ENCODE data around the gene TRIM41. TPM values are rescaled to one million over a fixed set of nuclear protein-coding genes. Genes with fewer than 3 reads are reported as not detected.

Gene TRIM41
- total RNA-seq, 1 experiment from 2014 or later, result 26.8 TPM

GRCh38 chr5:181222630-181223057, 437 bp upstream of the TRIM41 start:
- intact Hi-C loops (cut with micrococcal nuclease), result loop anchor here (1.0 to 2.0 kb wide), 6 partner anchors 15 to 40 kb away; partner anchors contain the start of gene RACK1
- BruUV-seq (replicated peaks), result no TSS peak
- Histone ChIP-seq H3K9ac (ENCODE audit: low read length) (peak overlapping the region; percentile 95), H2AFZ (ENCODE audit: low read length) (peak overlapping the region; percentile 77), H3K9me2 (replicated peaks; ENCODE audit: low read length) (no peaks in the 10 kb centered on the region), H4K20me1 (ENCODE audit: low read length) (no peaks in the 10 kb centered on the region), H3K79me2 (ENCODE audit: low read length) (peaks cover 37% of the 10 kb centered on the region), H3K4me3 (ENCODE audit: low read length) (peak overlapping the region; percentile 80), H3F3A (ENCODE audit: low read length, unreplicated experiment) (peaks cover 15% of the 10 kb centered on the region), H3K27ac (ENCODE audit: low read length) (peak overlapping the region; percentile 80), H3K4me1 (ENCODE audit: insufficient read depth, low read length) (peaks cover 29% of the 10 kb centered on the region), H3K9me3 (ENCODE audit: low read length) (no peaks in the 10 kb centered on the region), H3K4me2 (ENCODE audit: low read length) (peak overlapping the region; percentile 97), H3K27me3 (ENCODE audit: low read length) (no peaks in the 10 kb centered on the region), H3K36me3 (ENCODE audit: low read depth, low read length) (no peaks in the 10 kb centered on the region)
- peak; percentile 6; the same call in 1 of the 2 replicates for ATAC-seq
- ChIA-PET CTCF (no interaction called here), POLR2A (ENCODE audit: unreplicated experiment) (no interaction called here)
- TF ChIP-seq CTCF (conservative IDR thresholded peaks at IDR 0.05; ENCODE audit: low read depth, low read length), result no peak
- TF ChIP-seq EZH2phosphoT487 (IDR thresholded peaks at IDR 0.05; ENCODE audit: borderline replicate concordance, low read length), result no peak
- TF ChIP-seq EZH2 (IDR thresholded peaks at IDR 0.05; ENCODE audit: low read length, unreplicated experiment), result no peak
- no peak for DNase-seq

GRCh38 chr5:181223729-181224389, 778 bp downstream of the TRIM41 start:
- DNase-seq, result no peak
- Histone ChIP-seq H4K20me1 (ENCODE audit: low read length) (no peaks in the 10 kb centered on the region), H3K27ac (ENCODE audit: low read length) (peak overlapping the region; percentile 80), H3K4me2 (ENCODE audit: low read length) (peak overlapping the region; percentile 97), H3K4me1 (ENCODE audit: insufficient read depth, low read length) (peaks cover 29% of the 10 kb centered on the region), H3K36me3 (ENCODE audit: low read depth, low read length) (no peaks in the 10 kb centered on the region), H3K27me3 (ENCODE audit: low read length) (no peaks in the 10 kb centered on the region), H3K79me2 (ENCODE audit: low read length) (peaks cover 38% of the 10 kb centered on the region), H3F3A (ENCODE audit: low read length, unreplicated experiment) (peaks cover 11% of the 10 kb centered on the region), H3K9me2 (replicated peaks; ENCODE audit: low read length) (no peaks in the 10 kb centered on the region), H3K4me3 (ENCODE audit: low read length) (peak overlapping the region; percentile 80), H2AFZ (ENCODE audit: low read length) (peak overlapping the region; percentile 77), H3K9me3 (ENCODE audit: low read length) (no peaks in the 10 kb centered on the region), H3K9ac (ENCODE audit: low read length) (peak overlapping the region; percentile 95)
- ChIA-PET CTCF (interaction anchor here (0.6 to 1.0 kb wide), 2 partner anchors 32 to 53 kb away, joined by 3 to 4 read pairs; no protein-coding TSS in a partner anchor), POLR2A (ENCODE audit: unreplicated experiment) (interaction anchor here (0.6 to 1.0 kb wide), 4 partner anchors 11 to 41 kb away, joined by 3 to 14 read pairs (median 4); no protein-coding TSS in a partner anchor)
- no peak for ATAC-seq
- intact Hi-C loops (cut with micrococcal nuclease), result loop anchor here (1.0 to 2.0 kb wide), 4 partner anchors 17 to 38 kb away; partner anchors contain the start of gene RACK1
- TF ChIP-seq EZH2 (IDR thresholded peaks at IDR 0.05; ENCODE audit: low read length, unreplicated experiment) (no peak), EZH2phosphoT487 (IDR thresholded peaks at IDR 0.05; ENCODE audit: borderline replicate concordance, low read length) (no peak), CTCF (conservative IDR thresholded peaks at IDR 0.05; ENCODE audit: low read depth, low read length) (no peak)
- BruUV-seq (replicated peaks), result TSS peak; percentile 60

Measured in PC-3 (cell line).